DND-41 (cell line): ENCODE data around the gene ZNF525.

Experiments
- ATAC-seq: fragments of 200-7000 bp; cut with Tn5 transposase; 3 replicates; pipeline ENCODE4 v1.9.1; 2021; ENCODE audit warnings: low read depth; ENCODE audit not compliant: insufficient read depth
- DNase-seq: peaks from one replicate; pipeline ENCODE4 v3.0.0-alpha.2; 2020
- H2AFZ ChIP-seq: 2 replicates; pipeline ENCODE4 v1.6.0; 2012; ENCODE audit warnings: low read depth, low read length
- H3K27ac ChIP-seq: 2 replicates; pipeline ENCODE4 v1.5.1; 2012; ENCODE audit warnings: low read length, inconsistent platforms
- H3K27me3 ChIP-seq: fragments of 200-600 bp; sonication (generic); 2 replicates; pipeline ENCODE4 v1.6.0; 2012; ENCODE audit warnings: low read length, mild to moderate bottlenecking, inconsistent platforms; ENCODE audit not compliant: insufficient read depth, poor library complexity
- H3K36me3 ChIP-seq: 2 replicates; pipeline ENCODE4 v1.5.1; 2012; ENCODE audit warnings: low read length, inconsistent platforms; ENCODE audit not compliant: insufficient read depth
- H3K4me1 ChIP-seq: 2 replicates; pipeline ENCODE4 v1.5.1; 2012; ENCODE audit warnings: mild to moderate bottlenecking, low read length; ENCODE audit not compliant: insufficient read depth
- H3K4me2 ChIP-seq: 2 replicates; pipeline ENCODE4 v1.6.0; 2012; ENCODE audit warnings: mild to moderate bottlenecking, moderate library complexity, low read length, inconsistent platforms; ENCODE audit not compliant: insufficient read depth
- H3K4me3 ChIP-seq, 2 experiments: fragments of 200-600 bp in 1 of 2; shearing (Covaris generic) in 1 of 2; 2 replicates each; pipeline ENCODE4 v1.5.1; 2012 to 2016; ENCODE audit warnings: inconsistent platforms in 2 of 2, low read length in 2 of 2, mild to moderate bottlenecking in 2 of 2, low read depth in 1 of 2, moderate library complexity in 1 of 2
- H3K79me2 ChIP-seq: 2 replicates; pipeline ENCODE4 v1.6.0; 2012; ENCODE audit warnings: low read length, inconsistent platforms; ENCODE audit not compliant: insufficient read depth
- H3K9ac ChIP-seq: 2 replicates; pipeline ENCODE4 v1.6.0; 2012; ENCODE audit warnings: low read depth, mild to moderate bottlenecking, inconsistent platforms, low read length, moderate library complexity
- H3K9me3 ChIP-seq: 2 replicates; pipeline ENCODE4 v1.5.1; 2012; ENCODE audit warnings: low read length, moderate library complexity, mild to moderate bottlenecking, inconsistent platforms; ENCODE audit not compliant: insufficient read depth, severe bottlenecking
- H4K20me1 ChIP-seq: 2 replicates; pipeline ENCODE4 v1.6.0; 2012; ENCODE audit warnings: low read length; ENCODE audit not compliant: insufficient read depth
- CTCF ChIP-seq: IDR thresholded peaks from 2 replicates; pipeline ENCODE4 v1.5.1; 2012; ENCODE audit warnings: borderline replicate concordance, low read length, moderate library complexity, mild to moderate bottlenecking; ENCODE audit not compliant: poor library complexity, severe bottlenecking; ENCODE audit errors: extremely low read depth
- EZH2 ChIP-seq: IDR thresholded peaks from 3 replicates; pipeline ENCODE4 v1.6.1; 2012; ENCODE audit warnings: borderline replicate concordance, low read depth, mild to moderate bottlenecking, moderate library complexity, low read length, inconsistent platforms; ENCODE audit not compliant: severe bottlenecking

The ZNF525 gene

GRCh38 chr19:53374288-53374687 lies 8.8 kb downstream of the ZNF525 start:
- no peak for DNase-seq

GRCh38 chr19:53374743-53375142 lies 9.2 kb downstream of the ZNF525 start:
- H3K9ac ChIP-seq, result no peak overlapping the region
- TF ChIP-seq EZH2 (no peak), CTCF (no peak)
- DNase-seq, result no peak
- H3K27ac ChIP-seq, result no peak overlapping the region
- H3K27me3 ChIP-seq, result no peaks in the 10 kb centered on the region
- H3K4me2 ChIP-seq, result no peak overlapping the region
- H3K4me3 ChIP-seq, result no peak overlapping the region
- peaks cover 53% of the 10 kb centered on the region for H3K36me3 ChIP-seq
- no peak overlapping the region for H2AFZ ChIP-seq
- no peaks in the 10 kb centered on the region for H3K79me2 ChIP-seq
- H3K9me3 ChIP-seq, result no peaks in the 10 kb centered on the region
- H4K20me1 ChIP-seq, result 0 out of 2 replicates have a peak, but pooled peaks cover 3% of the 10 kb centered on the region
- H3K4me1 ChIP-seq, result no peaks in the 10 kb centered on the region
- ATAC-seq, result no peak

More at GRCh38 chr19:53374288-53374687, 8.8 kb downstream of the ZNF525 start:
- H3K79me2 ChIP-seq, result no peaks in the 10 kb centered on the region
- 0 out of 2 replicates have a peak, but pooled peaks cover 3% of the 10 kb centered on the region for H4K20me1 ChIP-seq
- H3K9me3 ChIP-seq, result no peaks in the 10 kb centered on the region
- no peaks in the 10 kb centered on the region for H3K4me1 ChIP-seq
- no peak overlapping the region for H3K4me3 ChIP-seq
- no peaks in the 10 kb centered on the region for H3K27me3 ChIP-seq
- peaks cover 48% of the 10 kb centered on the region for H3K36me3 ChIP-seq
- H3K27ac ChIP-seq, result no peak overlapping the region
- H3K4me2 ChIP-seq, result no peak overlapping the region
- no peak for ATAC-seq
- H2AFZ ChIP-seq, result no peak overlapping the region
- no peak overlapping the region for H3K9ac ChIP-seq
- TF ChIP-seq EZH2 (no peak), CTCF (no peak)

- Histone ChIP-seq H3K4me3 (no peak overlapping the region), H3K36me3 (peaks cover 48% of the 10 kb centered on the region), H3K9ac (no peak overlapping the region), H4K20me1 (no peaks in the 10 kb centered on the region), H3K9me3 (no peaks in the 10 kb centered on the region), H3K4me2 (no peak overlapping the region), H3K4me1 (no peaks in the 10 kb centered on the region), H3K79me2 (no peaks in the 10 kb centered on the region), H3K27ac (no peak overlapping the region), H3K27me3 (no peaks in the 10 kb centered on the region), H2AFZ (no peak overlapping the region)
- ATAC-seq (no peak), DNase-seq (no peak)
- no peak for TF ChIP-seq EZH2
- no peak for TF ChIP-seq CTCF
Observed at GRCh38 chr19:53381376-53381775, 15.9 kb downstream of the ZNF525 start.

- Histone ChIP-seq H3K27ac (no peak overlapping the region), H3K9ac (no peak overlapping the region), H3K27me3 (no peaks in the 10 kb centered on the region), H3K4me2 (no peak overlapping the region), H3K4me3 (no peak overlapping the region), H3K36me3 (no peaks in the 10 kb centered on the region), H3K9me3 (no peaks in the 10 kb centered on the region), H3K79me2 (no peaks in the 10 kb centered on the region), H2AFZ (no peak overlapping the region), H4K20me1 (no peaks in the 10 kb centered on the region), H3K4me1 (no peaks in the 10 kb centered on the region)
- no peak for DNase-seq
- ATAC-seq, result no peak
- TF ChIP-seq EZH2 (no peak), CTCF (no peak)
Observed at GRCh38 chr19:53388168-53388567, 22.7 kb downstream of the ZNF525 start.
